Heart left ventricle (tissue), 16 donors: ENCODE results near the gene ZMAT5. TPM values are rescaled to one million over a fixed set of nuclear protein-coding genes. Genes with fewer than 3 reads are reported as not detected.

ENCODE experiments used
- ATAC-seq, 4 donors: fragments of 200-7000 bp; cut with Tn5 transposase; one replicate each; pipeline ENCODE4 v1.9.1; 2020 to 2022; ENCODE audit warnings: moderate library complexity in 4 of 4, mild to moderate bottlenecking in 3 of 4, moderate number of reproducible peaks in 1 of 4
- DNase-seq, 5 donors: peaks; one replicate each; pipeline ENCODE4 v3.0.0-alpha.2; 2020
- H3K27ac ChIP-seq, 12 donors: fragments of 200-600 bp; sonication (generic) in 4 of 12; one replicate each; pipeline versions ENCODE4 v1.5.0 to v1.8.0; 2016 to 2022; ENCODE audit warnings: mild to moderate bottlenecking in 2 of 12
- H3K27me3 ChIP-seq, 9 donors: fragments of 200-600 bp; sonication (generic) in 2 of 9; one replicate each; pipeline versions ENCODE4 v1.5.1 to v1.8.0; 2016 to 2022; ENCODE audit warnings: mild to moderate bottlenecking in 3 of 9
- H3K36me3 ChIP-seq, 9 donors: fragments of 200-600 bp; sonication (generic) in 2 of 9; one replicate each; pipeline versions ENCODE4 v1.5.0 to v1.8.0; 2018 to 2022; ENCODE audit warnings: mild to moderate bottlenecking in 2 of 9
- H3K4me1 ChIP-seq, 12 donors: fragments of 200-600 bp; sonication (generic) in 4 of 12; one replicate each; pipeline versions ENCODE4 v1.5.0 to v1.8.0; 2016 to 2022; ENCODE audit warnings: mild to moderate bottlenecking in 3 of 12
- H3K4me3 ChIP-seq, 12 donors: fragments of 200-600 bp; sonication (generic) in 4 of 12; one replicate each; pipeline versions ENCODE4 v1.5.0 to v1.8.0; 2017 to 2022; ENCODE audit warnings: mild to moderate bottlenecking in 9 of 12, moderate library complexity in 4 of 12
- H3K9me3 ChIP-seq, 12 donors: fragments of 200-600 bp; sonication (generic) in 4 of 12; one replicate each; pipeline versions ENCODE4 v1.5.0 to v1.8.0; 2016 to 2022; ENCODE audit warnings: mild to moderate bottlenecking in 1 of 12
- POLR2A ChIP-seq, 2 donors: fragments of 450-650 bp; IDR thresholded peaks; one replicate each; pipeline ENCODE4 v1.6.1; 2017; ENCODE audit warnings: antibody characterized with exemption in 2 of 2, mild to moderate bottlenecking in 2 of 2, moderate library complexity in 2 of 2
- WGBS, 4 donors: extraction: QIAGEN DNeasy Blood & Tissue Kit in 2 of 4; methylation state at CpG; one replicate each; pipeline versions ENCODE4 v1.1.5 to v1.1.7; 2013 to 2018; 5-methylcytosine and 5-hydroxymethylcytosine counted together
- intact Hi-C, 10 donors: fragments of 100-400 bp; cut with DNase I; formaldehyde crosslinking; loops; one replicate each; pipeline versions ENCODE4 v1.11.1 to v1.14.2; 2022
- polyA plus RNA-seq, 2 donors: library from polyadenylated mRNA; stranded (reverse); fragments of 200-250 nt; gene quantifications; one replicate each; pipeline ENCODE4 v1.2.3, GENCODE V29; 2013
- total RNA-seq, 9 donors: library from RNA; depleted of rRNA in 2 of 9; stranded (reverse); fragments of >200 nt in 2 of 9; fragmentation: NEBNext Ultra II Directional in 3 of 9; extraction: Animal tissue kit (Norgen Biotek cat#: 25700) in 3 of 9; gene quantifications; one replicate each; pipeline versions ENCODE4 v1.1.0 to v1.2.4, GENCODE V29; 2016 to 2023
- TF ChIP-seq, protein P1 (sequence below), 12 donors: fragments of 200-600 bp; sonication (generic) in 4 of 12; IDR thresholded peaks; one replicate each; pipeline versions ENCODE4 v1.5.0 to v1.8.0; 2018 to 2022; ENCODE audit warnings: antibody characterized with exemption in 12 of 12, mild to moderate bottlenecking in 5 of 12
- donor health status: ischemic (EF 13 %, LVEDD 7.1; RV severe dilation, severe dysfunction).
- donor health status: healthy with polysubstance abuse.
- donor health status: DM: no; HTN: yes; CAD: no.
- donor health status: DM: no; HTN: no; CAD: no.
- donor health status: ischemic (EF 25% LVEDD 6.9; RV normal size, moderate dysfunction).
- donor health status: ischemic (EF 25% LVEDD 5.7; RV mildly dilated, moderate dysfunction).
- donor health status: healthy.
- donor health status: DM: yes; HTN: yes; CAD: no.
- donor health status: ischemic (EF 35%, LVEDD 5.7; RV mildly dilated, moderate dysfunction).
- donor health status: nonischemic (EF 11% LVEDD 7.7; RV severe dilation, severe dysfunction).
- donor health status: DM: yes; HTN: yes; CAD: no.
- donor health status: PGD.
- donor health status: ischemic (EF 29% LVEDD 5.4; RV normal size, mild dysfunction).
- donor health status: nonischemic (EF 23%, LVEDD 6.1; RV moderate dilation, normal function).

Gene ZMAT5
- total and polyA plus RNA-seq, 11 donors: 19.4 to 37.2 (median 22.7) TPM

DNA sequence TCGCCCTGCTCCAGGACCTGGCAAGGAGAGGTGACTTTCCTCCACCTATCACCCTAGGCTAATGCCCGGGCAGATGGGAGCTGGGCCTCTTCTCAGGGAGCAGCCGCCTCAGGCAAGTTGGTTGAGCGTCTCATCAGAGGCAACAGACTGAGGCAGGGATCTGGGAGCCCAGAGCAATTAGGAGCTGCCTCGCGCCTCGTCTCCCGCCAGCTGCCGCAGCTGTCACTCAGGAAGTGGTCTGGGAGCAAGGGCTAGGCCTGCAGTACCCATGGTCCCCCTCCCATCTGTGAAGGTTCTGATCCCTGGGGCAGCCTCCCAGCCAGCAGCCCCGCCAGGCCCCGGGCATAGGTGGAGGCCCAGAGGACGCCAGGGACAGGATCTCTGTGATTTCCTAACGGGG is 51.6 kb downstream of the ZMAT5 start:
- TF ChIP-seq POLR2A (IDR thresholded peaks at IDR 0.05): no peak
- TF ChIP-seq, protein P1, sequence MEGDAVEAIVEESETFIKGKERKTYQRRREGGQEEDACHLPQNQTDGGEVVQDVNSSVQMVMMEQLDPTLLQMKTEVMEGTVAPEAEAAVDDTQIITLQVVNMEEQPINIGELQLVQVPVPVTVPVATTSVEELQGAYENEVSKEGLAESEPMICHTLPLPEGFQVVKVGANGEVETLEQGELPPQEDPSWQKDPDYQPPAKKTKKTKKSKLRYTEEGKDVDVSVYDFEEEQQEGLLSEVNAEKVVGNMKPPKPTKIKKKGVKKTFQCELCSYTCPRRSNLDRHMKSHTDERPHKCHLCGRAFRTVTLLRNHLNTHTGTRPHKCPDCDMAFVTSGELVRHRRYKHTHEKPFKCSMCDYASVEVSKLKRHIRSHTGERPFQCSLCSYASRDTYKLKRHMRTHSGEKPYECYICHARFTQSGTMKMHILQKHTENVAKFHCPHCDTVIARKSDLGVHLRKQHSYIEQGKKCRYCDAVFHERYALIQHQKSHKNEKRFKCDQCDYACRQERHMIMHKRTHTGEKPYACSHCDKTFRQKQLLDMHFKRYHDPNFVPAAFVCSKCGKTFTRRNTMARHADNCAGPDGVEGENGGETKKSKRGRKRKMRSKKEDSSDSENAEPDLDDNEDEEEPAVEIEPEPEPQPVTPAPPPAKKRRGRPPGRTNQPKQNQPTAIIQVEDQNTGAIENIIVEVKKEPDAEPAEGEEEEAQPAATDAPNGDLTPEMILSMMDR (IDR thresholded peaks at IDR 0.05): no peak
- Histone ChIP-seq H3K9me3 (no peaks in the 10 kb centered on the region), H3K27ac (no peak overlapping the region), H3K4me3 (no peak overlapping the region), H3K36me3 (no peaks in the 10 kb centered on the region), H3K4me1 (peaks cover 0 to 16% (median 0%) of the 10 kb centered on the region in 12 donors), H3K27me3 (peaks cover 10 to 43% (median 19%) of the 10 kb centered on the region in 9 donors)
- intact Hi-C loops: no loop called here
- no peak for ATAC-seq
- 46 to 61% (median 56%) methylated on average over 8 to 13 of the region's 13 CpGs for WGBS, 4 donors
- no peak for DNase-seq

DNA sequence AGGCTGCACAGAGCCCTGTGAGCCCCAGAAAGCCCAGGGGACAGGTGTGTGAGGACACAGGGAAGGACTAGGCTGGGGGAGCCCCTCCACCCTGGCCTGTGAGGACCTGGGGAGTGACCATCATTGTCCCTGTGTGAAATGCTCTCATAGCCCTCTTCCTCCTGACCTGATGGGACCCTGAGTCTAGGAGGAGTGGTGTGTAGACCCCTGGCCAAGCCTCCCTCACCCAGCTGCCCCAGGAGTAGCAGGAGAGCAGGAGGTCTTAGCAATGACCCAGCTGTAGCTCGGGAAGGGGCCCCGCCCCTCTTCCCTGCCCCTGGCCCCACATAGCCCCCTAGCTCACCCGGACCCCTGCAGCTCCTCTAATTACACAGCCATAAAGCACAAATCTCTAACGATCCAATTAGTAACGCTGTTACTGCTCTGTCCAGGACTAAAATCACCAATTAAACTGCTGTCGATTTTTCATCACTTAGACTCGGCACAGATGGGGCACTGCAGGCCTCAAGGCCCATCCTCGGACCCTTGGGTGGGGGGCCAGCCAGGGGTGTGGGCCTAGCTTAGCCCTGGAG is 53.6 kb downstream of the ZMAT5 start:
- 57 to 68% (median 63%) methylated on average over 5 to 8 of the region's 8 CpGs for WGBS, 4 donors
- Histone ChIP-seq H3K36me3 (no peaks in the 10 kb centered on the region), H3K27ac (no peak overlapping the region), H3K4me1 (peaks cover 0 to 9% (median 0%) of the 10 kb centered on the region in 12 donors), H3K27me3 (peaks cover 0 to 33% (median 5%) of the 10 kb centered on the region in 9 donors), H3K9me3 (no peaks in the 10 kb centered on the region), H3K4me3 (no peak overlapping the region)
- ATAC-seq (peak in 1 of 4 donors; percentile 12), DNase-seq (no peak)
- intact Hi-C loops: no loop called here
- TF ChIP-seq, protein P1 (IDR thresholded peaks at IDR 0.05): no peak
- TF ChIP-seq POLR2A (IDR thresholded peaks at IDR 0.05): no peak

DNA sequence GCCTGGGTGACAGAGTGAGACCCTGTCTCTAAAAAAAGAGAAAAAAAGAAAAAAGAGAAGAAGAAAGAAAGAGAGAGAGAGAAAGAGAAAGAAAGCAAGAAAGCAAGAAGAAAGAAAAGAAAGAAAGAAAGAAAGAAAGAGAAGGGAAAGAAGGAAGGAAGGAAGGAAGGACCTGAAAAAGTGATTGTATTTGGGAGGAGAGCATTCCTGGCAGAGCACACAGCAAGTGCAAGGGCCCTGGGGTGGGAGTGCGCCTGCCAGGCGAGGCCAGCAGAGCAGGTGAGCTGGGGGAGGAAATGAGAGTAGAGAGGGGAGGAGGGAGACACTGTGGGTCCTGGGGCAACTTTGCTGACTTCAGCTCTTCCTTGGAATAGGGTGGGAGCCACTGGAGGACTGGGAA is 54.7 kb downstream of the ZMAT5 start:
- H3K4me3 ChIP-seq: no peak overlapping the region
- intact Hi-C loops: no loop called here
- WGBS, 4 donors: 78 to 93% (median 81%) methylated on average over 2 of the region's 2 CpGs
- no peaks in the 10 kb centered on the region for H3K9me3 ChIP-seq
- no peaks in the 10 kb centered on the region for H3K36me3 ChIP-seq
- no peak for TF ChIP-seq POLR2A (IDR thresholded peaks at IDR 0.05)
- TF ChIP-seq, protein P1 (IDR thresholded peaks at IDR 0.05): no peak
- ATAC-seq (no peak), DNase-seq (no peak)
- peaks cover 0 to 29% (median 0%) of the 10 kb centered on the region in 9 donors for H3K27me3 ChIP-seq
- H3K4me1 ChIP-seq: peaks cover 0 to 9% (median 0%) of the 10 kb centered on the region in 12 donors
- H3K27ac ChIP-seq: no peak overlapping the region

DNA sequence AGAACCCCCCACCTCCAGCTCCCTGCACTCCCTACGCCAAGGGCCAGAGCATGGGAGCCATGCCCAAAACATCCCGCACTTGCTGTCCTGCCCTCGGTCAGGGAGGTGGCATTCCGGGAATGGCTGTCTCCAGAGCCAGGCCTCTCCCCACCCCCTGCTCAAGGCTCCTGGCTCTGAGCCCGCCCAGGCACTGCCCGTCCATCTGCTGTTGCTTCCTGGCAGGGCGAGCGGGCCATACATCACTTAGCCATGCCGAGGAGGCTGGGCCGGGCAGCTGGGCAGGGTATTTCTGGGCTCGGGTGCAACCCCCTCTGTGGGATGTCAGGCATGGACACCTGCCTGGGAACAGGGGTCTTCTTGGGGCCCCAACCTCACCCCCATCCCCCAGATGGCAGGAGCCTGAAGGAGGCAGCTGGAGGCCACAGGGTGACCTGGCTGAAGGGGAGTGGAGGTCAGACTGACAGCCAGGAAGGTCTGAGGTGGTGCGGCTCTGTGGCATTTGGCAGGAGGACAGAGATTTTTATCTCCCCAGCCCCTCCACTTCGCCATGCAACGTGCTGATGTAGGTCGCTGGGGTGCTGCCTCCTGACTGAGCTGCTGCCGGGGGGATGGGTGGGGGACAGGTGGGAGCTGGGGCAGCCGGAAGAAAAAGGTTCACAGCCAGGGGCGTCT is 55.7 kb downstream of the ZMAT5 start:
- ATAC-seq (peak; percentile 82 to 90 (median 84)), DNase-seq (peak in 4 of 5 donors; percentile 30 to 86 (median 81))
- H3K36me3 ChIP-seq: no peaks in the 10 kb centered on the region
- no peak for TF ChIP-seq POLR2A (IDR thresholded peaks at IDR 0.05)
- TF ChIP-seq, protein P1 (IDR thresholded peaks at IDR 0.05): no peak
- peaks cover 0 to 38% (median 0%) of the 10 kb centered on the region in 9 donors for H3K27me3 ChIP-seq
- H3K27ac ChIP-seq: no peak overlapping the region
- intact Hi-C loops: no loop called here
- H3K4me1 ChIP-seq: peaks cover 0 to 9% (median 0%) of the 10 kb centered on the region in 12 donors
- H3K9me3 ChIP-seq: no peaks in the 10 kb centered on the region
- WGBS, 4 donors: 40 to 49% (median 43%) methylated on average over 6 to 18 of the region's 18 CpGs
- H3K4me3 ChIP-seq: no peak overlapping the region
